ENCODE measurements around the gene EFCC1. TPM values are rescaled to one million over a fixed set of nuclear protein-coding genes. Genes with fewer than 3 reads are reported as not detected.

The EFCC1 gene
- total RNA-seq, result not detected in 2 replicates

GRCh38 chr3:129001101-129001805, at the start of gene EFCC1:
EFCC1 (plus strand) TSS chr3:129001304; CDS start chr3:129001629, 325 bp downstream.

GRCh38 chr3:128993461-128994172, 7.5 kb upstream of the EFCC1 start, which contains the start of gene CFAP92:
CFAP92 (minus strand) TSS chr3:128994076; CDS start chr3:128993304, 772 bp downstream.

GRCh38 chr3:129060276-129061022, 59.3 kb downstream of the EFCC1 start, which contains the start of gene GP9:
GP9 (plus strand) TSS chr3:129060779; CDS start chr3:129061740, 961 bp downstream.

Other genes starting within 250 kb of the EFCC1 start
- gene ACAD9, start 121.7 kb upstream of the EFCC1 start, total RNA-seq, result 44.6 and 49.7 TPM in 2 replicates
- gene CFAP92, start 7.2 kb upstream of the EFCC1 start, total RNA-seq, result not detected in 2 replicates
- gene GP9, start 59.5 kb downstream of the EFCC1 start, total RNA-seq, result not detected in 2 replicates
- 23.0 and 23.9 TPM in 2 replicates for gene RAB43, start 120.5 kb downstream of the EFCC1 start, total RNA-seq
- gene ISY1, start 159.8 kb downstream of the EFCC1 start, total RNA-seq, result 24.5 and 29.1 TPM in 2 replicates
- 223 and 243 TPM in 2 replicates for gene CNBP, start 182.6 kb downstream of the EFCC1 start, total RNA-seq
- 402 and 424 TPM in 2 replicates for gene COPG1, start 248.3 kb downstream of the EFCC1 start, total RNA-seq